NCI-H2029 treated with DMSO at 0.1 percent for 48 hours (cell line): ENCODE data around the gene ADIPOR2.

Experiments
- DNase-seq: peaks from one replicate; lab custom pipeline; 2025; lab: John Stamatoyannopoulos, UW

Gene ADIPOR2, protein sequence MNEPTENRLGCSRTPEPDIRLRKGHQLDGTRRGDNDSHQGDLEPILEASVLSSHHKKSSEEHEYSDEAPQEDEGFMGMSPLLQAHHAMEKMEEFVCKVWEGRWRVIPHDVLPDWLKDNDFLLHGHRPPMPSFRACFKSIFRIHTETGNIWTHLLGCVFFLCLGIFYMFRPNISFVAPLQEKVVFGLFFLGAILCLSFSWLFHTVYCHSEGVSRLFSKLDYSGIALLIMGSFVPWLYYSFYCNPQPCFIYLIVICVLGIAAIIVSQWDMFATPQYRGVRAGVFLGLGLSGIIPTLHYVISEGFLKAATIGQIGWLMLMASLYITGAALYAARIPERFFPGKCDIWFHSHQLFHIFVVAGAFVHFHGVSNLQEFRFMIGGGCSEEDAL

DNA sequence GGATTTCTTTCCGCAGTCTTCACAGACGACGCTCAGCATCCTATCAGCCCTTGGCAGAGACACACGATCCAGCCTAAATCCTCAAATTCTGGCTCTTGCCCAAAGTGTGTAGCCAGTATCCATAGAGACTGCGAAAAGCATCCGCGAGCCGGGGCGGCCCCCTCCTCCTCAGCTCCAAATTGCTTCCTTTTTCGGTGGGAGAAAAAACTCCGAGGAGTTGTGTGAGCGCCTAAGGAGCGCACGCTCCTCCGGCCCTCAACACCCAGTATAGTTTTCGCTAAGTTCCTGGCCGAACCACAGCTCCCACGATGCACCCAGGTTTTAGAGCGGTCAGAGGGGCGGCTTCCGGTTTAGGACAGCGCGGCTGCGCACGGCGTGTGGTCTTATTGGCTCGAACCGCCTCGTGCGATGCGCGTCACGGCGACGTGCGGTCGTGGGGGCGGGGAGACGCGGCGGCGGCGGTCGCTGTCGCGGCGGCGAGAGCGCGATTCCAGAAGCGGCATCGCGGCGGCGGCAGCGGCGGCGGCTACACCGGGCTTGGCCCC, at the start of gene ADIPOR2:
Gene ADIPOR2 (plus strand): TSS at position 493 of the 545 bp plus-strand sequence. CDS start 63,274 bp downstream, outside the sequence.
- peak; percentile 76 for DNase-seq

DNA sequence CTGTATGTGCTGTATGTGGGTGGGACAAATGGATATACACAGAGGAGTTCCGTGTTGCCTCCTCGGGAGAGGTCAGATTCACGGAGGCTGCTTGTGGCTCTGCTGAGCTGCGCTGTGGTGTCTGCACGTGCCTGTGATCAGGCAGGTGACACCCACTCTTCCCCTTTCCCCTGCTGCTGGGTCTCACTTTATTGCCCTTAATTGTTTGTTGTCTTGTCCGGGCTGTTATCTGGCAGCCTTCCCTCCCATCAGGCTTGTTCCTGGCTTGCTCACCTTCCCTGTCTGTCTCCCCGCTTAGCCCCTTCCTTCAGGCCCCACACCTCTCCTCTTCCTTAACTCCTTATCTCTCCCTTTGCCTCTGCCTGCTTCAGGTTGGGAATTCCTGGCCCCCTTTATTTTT, 48.4 kb upstream of the ADIPOR2 start:
- no peak for DNase-seq

DNA sequence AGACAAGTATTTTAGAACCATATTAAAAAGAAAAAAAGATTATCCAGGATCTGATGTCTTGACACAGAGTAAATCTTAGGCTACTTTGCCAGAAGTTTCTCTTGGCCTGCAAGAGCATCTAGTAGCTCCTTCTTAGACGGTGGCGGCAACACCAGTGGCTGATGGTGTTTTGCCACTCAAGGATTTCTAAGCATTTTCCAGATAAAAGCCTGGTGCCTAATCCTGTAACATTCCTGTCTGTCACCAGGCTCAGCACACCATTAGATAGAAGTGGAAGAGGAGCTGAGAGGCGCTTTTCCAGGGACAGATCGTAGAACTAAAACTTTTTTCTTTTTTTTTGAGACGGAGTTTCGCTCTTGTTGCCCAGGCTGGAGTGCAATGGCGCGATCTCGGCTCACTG, 47.8 kb upstream of the ADIPOR2 start:
- DNase-seq, result no peak

DNA sequence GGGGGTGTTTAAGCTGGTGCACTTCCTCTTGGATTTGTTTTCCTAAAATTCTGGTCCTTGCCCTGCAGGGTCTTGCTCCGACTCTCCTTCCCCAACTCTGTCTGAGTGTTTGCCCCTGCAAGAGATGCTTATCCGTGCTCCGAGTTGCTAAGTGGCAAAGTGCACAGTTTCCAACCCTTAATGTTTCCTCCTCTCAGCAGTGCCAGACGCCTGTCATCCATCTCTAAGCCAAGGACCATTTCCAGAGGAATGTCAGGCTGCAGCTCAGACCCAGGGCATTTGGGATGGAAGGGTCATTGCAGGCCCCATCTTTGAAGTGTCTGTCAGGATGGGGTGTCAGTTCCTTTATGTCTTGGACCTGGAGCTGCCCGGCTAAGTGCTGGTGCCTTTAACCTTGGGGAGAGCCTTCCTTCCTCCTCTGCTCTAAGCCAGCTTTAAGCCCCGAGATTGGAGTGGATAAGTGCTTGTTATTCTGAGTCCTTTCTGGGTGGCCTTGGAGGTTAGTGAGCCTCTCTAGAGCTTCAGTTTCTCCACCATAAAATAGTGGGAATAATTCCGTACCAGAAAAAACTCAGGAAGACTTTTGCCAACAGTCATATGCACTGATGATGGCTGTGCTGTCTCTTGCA, 46.9 kb upstream of the ADIPOR2 start:
- no peak for DNase-seq

DNA sequence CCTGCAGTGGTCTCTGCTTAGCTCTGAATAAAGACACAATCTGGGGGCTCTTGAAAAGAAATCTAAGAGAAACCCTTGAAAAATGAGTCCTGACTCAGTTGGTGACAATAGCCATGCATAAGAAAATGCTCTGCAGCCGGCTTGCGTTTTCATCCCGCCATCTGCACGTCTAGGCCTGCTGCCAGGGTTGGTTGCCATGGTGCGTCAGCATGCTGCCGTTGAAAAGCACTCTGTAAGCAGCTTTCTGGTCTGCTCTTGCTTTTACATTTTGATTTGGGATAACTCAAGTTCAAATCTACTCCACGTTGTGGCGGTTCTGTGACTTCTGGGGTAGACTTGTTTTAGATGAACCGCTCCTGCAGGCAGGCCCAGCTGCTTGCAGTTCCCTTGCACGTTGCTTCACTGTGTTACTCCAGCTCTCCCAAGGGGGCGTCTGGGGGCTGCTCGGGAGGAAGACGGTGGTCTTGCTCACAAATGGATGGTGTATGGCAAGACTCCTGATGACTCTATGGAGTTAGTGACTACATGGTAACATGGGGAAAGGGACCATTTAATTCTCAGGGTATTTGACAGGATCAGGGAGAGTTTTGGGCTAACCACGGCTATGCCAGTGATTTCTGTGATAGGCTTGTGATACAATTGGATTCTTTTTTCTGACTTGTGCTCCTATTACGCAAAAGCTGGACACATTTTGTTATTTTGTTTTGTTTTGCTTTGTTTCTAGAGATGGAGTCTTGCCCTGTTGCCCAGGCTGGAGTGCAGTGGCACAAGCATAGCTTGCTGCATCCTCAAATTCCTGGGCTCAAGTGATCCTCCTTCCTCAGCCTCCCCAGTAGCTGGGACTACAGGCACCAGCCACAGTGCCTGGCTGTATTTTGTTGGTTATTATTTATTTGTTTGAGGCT, 46.1 kb upstream of the ADIPOR2 start:
- peak; percentile 31 for DNase-seq

DNA sequence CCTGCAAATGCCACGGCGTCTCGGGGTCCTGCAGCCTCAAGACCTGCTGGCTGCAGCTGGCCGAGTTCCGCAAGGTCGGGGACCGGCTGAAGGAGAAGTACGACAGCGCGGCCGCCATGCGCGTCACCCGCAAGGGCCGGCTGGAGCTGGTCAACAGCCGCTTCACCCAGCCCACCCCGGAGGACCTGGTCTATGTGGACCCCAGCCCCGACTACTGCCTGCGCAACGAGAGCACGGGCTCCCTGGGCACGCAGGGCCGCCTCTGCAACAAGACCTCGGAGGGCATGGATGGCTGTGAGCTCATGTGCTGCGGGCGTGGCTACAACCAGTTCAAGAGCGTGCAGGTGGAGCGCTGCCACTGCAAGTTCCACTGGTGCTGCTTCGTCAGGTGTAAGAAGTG, 45.1 kb upstream of the ADIPOR2 start:
- peak; percentile 13 for DNase-seq

DNA sequence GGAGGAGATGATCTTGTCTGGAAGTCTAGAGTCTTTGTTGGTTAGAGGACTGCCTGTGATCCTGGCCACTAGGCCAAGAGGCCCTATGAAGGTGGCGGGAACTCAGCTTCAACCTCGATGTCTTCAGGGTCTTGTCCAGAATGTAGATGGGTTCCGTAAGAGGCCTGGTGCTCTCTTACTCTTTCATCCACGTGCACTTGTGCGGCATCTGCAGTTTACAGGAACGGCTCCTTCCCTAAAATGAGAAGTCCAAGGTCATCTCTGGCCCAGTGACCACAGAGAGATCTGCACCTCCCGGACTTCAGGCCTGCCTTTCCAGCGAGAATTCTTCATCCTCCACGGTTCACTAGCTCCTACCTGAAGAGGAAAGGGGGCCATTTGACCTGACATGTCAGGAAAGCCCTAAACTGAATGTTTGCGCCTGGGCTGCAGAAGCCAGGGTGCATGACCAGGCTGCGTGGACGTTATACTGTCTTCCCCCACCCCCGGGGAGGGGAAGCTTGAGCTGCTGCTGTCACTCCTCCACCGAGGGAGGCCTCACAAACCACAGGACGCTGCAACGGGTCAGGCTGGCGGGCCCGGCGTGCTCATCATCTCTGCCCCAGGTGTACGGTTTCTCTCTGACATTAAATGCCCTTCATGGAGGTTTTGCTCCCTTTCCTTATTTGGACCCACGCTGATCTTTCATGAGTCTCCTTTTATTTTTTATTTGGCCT, 44.1 kb upstream of the ADIPOR2 start:
- no peak for DNase-seq

DNA sequence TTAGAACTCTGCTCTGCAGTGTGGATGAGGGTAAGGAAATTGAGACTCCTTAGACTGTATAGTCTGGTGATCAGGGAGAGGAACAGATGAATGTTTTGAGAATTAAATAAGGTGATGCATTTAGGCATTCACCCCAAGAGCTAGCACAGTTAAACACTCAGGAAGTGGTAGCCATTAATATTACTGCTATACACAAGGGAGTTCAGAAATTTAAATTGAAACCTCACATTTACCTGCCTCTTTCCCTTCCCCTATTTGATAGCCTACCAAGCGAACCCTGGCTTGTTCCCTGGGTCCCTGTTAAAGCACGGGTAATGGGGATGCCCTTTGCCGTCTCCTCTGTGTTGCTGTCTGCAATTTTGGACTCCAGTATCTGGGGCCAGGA, 43.6 kb upstream of the ADIPOR2 start:
- no peak for DNase-seq

DNA sequence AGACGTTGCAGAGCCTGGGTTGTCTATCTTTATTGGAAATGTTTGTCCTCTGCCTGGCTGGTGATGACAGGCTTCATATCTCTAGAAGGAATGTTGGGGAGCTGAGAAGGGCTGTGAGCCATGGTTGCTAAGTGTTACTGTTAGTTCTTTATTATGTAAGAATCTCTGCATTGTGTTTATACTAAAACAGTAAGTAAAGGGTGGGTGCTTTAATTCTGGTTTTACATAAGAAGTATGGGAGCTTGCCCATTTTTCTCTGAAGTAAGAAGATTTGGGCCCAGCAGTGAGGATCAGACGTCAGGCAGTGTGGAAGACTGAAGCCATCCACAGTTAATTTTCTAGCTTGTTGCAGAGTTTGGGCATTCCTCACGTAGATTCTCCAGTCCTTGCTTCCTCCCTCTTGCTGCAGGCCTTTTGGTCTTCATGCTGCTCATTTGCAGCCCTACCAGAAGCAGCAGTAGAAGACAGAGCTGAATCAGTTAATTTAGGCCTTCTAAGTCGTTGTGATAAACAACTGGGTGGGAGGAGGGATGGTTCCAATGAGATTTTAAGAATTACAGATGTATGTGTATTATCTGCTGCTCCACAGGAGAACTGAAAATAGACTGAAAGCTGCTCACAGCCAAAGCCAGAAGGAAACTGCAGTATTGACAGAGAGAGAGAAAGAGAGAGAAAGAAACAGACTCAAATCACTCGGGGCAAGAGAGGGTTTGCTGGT, 40.5 kb upstream of the ADIPOR2 start:
- no peak for DNase-seq

DNA sequence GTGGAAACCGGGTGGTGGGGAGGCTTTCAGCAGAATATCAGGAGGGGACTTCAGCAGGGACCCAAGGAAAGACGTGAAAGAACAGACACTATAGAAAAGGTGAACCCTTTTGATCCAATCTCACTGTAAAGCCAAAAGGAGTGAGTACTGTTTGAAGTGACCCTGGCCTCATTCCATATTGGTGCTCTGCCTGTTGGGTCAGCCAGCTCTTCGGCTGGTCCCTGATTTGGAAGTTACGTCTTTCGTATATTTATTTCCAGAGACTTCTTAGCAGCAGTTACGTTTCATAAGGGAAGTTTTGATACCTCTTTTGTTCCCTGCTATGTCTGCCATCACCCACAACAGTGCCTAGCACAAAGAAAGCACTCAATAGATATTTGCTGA, 39.9 kb upstream of the ADIPOR2 start:
- no peak for DNase-seq

DNA sequence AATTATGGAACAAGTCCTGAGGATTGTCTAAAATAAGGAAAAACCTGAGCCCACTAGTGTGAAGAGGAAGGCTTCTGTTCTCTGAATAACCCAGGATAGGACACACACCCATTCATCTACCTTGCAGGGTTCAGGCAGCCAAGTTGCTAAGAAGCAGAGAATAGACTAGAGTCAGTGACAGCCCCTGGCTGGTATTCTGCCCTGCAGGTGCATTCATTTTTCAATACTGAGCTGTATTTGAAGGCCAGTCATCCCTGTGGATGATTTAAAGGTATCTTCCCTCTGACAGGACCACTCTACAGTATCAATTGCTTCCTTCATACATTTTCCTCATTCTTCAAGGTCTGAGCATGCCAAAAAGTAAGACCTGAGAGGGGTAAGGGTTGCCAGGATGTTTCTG, 38.9 kb upstream of the ADIPOR2 start:
- DNase-seq, result no peak

DNA sequence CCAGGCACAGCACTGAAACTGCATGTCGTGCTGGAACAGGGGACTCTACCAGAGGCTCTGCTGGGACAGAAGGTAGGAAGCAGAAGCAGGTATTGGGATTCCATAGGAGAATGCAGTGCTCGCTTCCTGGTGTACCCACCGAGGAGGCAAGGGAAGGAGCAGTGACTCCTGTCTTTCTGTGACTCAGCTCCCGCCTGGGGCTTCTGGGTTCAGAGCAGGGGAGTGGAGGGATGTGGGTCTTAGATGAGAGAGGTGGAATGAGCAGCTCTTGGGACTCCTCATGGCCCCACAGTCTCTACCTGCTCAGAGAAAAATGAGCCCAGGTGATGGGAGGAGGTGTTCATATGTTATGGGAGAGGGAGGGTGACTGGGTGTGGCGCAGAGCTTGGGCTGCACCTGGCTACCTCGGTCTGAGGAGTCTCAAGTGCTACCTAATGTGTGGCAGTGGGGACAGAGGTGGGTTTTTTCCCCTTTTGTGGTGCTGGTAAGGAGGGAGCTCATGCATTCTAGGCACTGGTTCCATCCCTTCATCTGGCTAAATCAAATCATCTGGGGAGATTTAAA, 35.6 kb upstream of the ADIPOR2 start:
- DNase-seq, result no peak

DNA sequence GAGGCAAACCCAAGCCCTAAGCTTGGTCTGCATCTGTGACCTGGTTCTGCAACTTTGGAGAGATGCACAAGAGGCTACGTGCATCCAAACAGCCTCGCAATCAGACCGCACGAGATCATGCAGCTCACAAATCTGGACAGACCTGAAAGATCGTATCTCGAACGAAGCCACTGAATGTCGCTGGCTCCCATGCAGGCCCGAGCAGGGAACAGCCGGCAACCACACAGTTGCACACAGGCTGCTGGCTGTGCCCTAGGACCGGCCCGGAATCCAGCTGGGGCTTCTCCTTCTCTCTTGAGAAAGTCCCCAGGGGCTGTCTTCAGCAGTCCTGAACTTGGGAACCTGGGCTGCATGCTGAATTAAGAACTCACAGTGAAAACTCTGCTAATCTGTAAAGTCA, 34.0 kb upstream of the ADIPOR2 start:
- no peak for DNase-seq

DNA sequence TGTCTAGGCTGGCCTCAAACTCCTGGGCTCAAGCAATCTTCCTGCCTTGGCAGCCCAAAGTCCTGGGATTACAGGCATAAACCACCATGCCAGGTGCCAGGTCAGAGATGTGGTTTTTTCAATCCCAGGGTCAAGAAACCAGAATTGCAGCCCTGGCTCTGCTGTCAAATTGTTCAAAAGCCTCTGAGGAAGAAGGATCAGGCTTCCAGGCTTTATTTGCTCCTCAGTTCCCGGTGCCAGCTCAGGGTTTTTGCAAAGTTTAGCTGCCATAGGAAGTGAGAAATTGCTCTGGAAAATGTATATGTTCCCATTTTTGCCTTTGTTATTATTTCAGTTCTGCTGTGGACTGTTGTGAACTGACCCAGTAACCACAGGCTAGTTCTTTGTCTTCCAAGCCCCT, 33.2 kb upstream of the ADIPOR2 start:
- no peak for DNase-seq

DNA sequence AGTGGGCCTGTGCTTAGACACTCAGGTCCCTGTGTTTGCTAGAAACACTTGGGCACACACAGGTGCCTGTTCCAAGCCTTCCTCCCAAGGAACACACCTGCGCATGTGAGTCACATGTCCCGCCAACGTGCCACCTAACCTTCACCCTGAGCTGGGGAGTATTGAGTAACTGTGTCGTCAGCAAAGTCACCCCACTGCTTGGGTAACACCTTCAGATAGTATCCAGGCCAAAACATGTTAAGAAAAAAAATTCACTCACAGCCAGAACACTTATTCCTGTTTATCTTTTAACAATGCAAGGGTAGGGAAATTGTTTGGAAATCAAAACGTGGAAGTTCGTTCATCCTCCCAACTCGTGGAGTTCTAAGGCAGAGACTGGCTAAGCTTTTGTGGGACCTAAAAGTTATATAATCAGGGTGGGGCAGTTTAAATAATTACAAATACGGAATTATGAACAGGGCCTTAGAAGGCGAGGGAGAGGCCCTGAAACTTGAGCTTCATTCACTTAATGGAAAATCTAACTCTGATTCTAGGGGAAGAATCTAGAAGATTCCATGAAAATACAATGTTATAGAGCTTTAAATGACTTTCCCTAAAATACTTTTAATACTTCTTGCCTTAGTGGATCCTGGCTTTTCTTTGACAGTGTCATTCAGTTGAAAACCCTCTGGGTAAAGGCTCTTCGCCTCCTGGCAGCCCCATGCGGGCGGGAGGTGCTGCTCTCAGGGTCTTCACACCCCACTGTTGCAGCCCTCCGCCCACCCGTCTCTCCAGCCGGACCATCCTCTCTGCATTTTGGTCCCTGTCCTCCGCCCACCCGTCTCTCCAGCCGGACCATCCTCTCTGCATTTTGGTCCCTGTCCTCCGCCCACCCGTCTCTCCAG, 30.3 kb upstream of the ADIPOR2 start:
- DNase-seq, result no peak

DNA sequence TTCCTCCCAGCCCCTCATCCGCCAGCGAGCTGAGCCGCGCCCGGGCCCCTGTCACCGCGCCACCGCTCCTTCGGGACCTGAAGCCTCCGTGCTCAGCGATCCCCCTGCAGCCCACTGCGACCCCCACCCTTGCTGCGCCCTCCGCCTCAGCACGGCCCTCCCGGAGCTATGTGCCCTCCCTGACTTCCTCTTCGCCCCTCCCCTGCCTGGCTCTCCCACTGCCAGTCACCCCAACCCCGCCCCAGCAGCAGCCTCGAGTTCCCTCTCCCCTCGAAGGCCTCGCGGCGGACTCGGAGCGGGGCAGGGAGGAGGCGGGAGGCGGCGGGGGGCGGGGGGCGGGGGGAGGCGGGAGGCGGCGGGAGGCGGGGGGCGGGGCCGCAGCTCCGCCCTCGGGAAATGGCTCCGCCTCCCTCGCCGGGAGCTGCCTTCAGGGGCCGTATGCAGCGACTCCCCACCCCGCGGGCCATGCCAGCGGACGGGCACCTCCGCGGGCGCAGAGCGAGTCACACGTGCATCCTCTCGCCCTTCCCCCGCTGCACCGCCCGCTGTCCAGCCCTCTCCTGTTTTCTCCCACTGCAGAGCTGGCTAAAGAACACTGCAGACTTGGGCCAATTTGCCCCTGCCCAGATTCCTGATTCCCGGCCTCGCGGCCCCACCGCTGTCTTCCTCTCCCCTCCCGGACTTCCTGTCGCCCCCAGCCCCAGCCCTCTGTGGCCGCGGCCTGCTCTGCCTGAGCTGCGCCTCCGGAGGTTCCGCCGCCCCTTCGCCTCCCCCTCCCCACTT, 29.1 kb upstream of the ADIPOR2 start:
- peak; percentile 58 for DNase-seq

DNA sequence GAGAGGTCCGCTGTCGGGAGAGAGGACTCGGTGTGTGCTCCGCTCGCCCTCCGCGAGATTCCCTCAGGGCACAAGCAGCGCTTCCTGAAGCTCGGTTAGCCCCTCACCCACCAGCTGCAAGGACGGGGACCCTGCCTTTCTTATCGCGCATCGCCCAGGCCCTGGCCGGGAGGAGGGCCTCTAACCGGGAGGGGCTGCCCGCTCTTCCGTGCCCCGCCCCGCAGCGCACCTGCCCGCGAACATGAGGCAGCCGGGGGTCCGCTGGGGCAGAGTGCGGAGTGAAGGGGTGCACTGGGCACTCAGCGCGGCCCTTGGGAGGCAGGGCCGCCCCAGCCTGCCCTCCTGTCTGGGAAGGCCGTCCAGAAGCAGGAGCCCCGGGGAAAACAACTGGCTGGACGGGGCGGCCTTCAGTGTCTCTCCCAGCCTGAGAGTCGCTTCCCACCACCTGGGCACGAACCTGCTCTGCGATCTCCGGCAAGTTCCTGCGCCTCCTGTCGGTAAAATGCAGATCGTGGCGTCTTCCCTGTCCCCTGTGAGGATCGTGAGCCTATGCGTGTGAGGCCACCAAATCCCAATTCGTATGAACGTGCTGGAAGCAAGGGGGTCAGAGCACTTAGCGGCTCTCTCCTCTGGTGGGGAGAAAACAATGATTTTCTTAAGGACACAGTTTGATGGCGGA, 28.0 kb upstream of the ADIPOR2 start:
- DNase-seq, result no peak

DNA sequence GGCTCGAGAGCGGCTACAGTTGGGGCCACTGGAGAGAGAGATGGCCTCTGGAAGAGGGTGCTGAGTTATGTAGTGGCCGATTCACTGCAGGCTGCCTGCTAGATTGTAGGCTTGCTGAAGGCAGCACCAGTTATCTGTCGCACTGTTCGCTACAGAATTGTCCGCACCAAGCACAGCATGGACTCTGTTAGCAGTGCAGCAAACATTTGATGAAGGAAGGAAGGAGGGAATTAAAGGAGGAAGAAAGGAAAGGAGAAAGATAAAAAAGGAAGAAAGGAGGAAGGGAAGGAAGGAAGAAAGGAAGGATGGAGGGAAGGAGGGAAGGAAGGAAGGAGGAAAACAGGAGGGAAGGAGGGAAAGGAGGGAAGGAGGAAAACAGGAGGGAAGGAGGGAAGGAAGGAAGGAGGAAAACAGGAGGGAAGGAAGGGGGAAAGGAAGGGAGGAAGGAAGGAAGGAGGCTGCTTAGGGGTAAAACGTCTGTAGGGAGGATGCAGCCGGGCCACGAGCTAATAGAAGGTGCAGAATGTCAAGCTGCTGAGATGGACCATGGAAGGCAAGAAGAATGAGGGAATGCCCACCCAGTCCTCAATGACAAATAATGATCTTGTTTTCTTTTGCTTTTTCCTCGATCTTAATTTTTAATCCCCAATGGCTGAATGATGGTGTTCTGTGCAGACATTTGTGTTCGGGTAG, 27.3 kb upstream of the ADIPOR2 start:
- no peak for DNase-seq
